HG02981 (cell line): ENCODE results near the gene IFNL2.
"Not testable (repeated sequence)": the region's sequence is repeated elsewhere in the genome, so short reads cannot be mapped to it uniquely, and the experiment has no call there.

Source experiments
- ATAC-seq: cut with Tn5 transposase; IDR thresholded peaks from one replicate; pipeline ENCODE4 v1.9.1; 2021; ENCODE audit warnings: mild to moderate bottlenecking, moderate library complexity; ENCODE audit not compliant: unreplicated experiment

Gene IFNL2

DNA sequence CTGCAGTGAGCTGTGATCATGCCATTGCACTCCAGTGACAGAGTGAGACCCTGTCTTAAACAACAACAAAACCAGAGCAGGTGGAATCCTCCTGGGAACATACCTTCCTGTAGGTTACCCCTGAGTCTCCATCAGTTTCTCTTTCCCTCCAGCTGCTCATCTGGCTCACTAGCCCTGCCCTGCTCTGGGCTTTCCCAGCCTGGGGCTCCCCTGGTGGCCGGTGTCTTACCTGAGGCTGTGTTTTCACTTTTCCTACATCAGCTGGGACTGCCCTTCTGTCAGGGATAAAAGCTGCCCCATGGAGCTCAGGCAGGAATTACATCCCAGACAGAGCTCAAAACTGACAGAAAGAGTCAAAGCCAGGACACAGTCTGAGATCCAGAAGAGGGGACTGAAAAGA, at the start of gene IFNL2:
TSS of gene IFNL2 (plus strand) at position 312 of the 400 bp plus-strand sequence. CDS start 173 bp downstream, outside the sequence.
- ATAC-seq = not testable (repeated sequence)

DNA sequence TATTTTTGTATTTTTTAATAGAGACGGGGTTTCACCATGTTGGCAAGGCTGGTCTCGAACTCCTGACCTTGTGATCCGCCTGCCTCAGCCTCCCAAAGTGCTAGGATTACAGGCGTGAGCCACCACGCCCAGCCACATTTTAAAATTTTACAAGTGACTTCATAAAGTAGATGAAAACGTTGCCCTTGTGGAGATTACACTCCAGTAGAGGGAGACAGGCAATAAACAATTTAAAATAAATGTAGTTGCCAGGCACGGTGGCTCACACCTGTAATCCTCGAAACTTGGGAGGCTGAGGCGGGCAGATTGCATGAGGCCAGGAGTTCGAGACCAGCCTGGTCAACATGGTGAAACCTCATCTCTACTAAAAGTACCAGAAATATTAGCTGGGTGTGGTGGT, 49.1 kb upstream of the IFNL2 start:
- not testable (repeated sequence) for ATAC-seq

DNA sequence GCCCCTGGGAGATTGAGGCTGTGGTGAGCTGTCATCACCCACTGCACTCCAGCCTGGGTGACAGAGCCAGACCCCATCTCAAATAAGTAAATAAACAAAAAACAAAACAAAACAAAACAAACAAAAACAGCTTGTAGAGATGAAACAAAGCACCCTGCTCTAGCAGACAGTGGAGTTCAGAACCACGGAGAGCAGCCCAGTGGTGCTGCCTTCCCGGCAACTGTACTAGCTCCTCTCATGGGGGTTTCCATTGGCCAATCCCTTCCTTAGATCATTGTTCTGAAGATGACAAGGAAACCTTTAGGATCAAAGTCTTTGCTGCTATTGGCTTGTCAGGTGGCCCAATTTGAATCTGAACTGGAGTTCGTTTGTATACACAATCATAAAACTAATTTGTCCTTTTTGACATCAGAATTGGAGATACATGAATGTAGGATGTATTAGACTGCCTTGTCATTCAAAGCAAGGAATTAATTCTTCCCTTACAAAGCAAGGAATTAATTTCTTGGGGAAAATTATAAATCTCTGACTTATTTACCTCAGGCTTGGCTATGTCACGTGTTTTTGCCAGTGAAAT, 44.4 kb upstream of the IFNL2 start:
- no peak for ATAC-seq

DNA sequence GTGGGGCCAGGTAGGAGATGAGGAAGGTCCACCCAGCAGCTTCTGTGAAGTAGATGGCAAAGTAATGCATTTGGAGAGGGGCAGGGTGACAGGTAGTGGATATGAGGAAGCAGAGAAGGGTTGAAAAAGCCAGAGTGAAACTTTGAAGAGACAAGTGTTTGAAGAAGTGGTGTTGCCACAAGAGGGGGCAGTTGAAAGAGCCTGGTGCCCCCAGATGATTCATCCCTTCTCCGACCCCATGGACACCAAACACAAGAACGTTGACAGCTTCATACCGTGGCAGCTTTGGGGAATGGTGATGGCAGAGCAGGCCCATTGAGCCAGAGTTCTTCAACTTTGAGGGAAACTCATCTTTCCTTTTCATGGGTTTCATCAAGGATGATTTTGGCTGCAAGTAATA, 43.3 kb upstream of the IFNL2 start:
- no peak for ATAC-seq

DNA sequence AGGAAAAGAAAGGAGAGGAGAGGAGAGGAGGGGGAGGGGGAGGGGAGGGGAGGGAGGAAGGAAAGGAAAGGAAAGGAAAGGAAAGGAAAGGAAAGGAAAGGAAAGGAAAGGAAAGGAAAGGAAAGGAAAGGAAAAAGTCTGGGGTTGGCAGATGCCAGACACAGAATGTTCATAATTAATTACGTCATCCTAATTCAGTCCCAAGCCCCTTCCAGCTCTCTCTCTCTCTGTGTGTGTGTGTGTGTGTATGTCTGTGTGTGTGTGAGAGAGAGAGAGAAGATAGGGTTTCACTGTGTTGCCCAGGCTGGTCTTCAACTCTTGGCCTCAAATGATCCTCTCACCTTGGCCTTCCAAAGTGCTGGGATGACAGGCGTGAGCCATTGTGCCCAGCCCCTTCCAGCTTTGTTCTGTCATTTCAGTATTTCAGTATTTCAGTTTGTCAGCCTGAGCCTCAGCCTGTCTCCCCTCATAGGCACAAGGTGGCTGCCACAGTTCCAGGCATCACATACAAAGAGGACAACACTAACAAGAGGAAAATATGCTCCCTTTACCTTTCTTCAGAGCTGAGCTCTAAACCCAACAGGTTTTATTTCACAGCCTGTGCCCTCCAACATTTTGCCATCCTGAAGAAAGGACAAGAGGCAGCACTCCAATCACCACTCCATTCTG, 38.0 kb upstream of the IFNL2 start:
- ATAC-seq = no peak

DNA sequence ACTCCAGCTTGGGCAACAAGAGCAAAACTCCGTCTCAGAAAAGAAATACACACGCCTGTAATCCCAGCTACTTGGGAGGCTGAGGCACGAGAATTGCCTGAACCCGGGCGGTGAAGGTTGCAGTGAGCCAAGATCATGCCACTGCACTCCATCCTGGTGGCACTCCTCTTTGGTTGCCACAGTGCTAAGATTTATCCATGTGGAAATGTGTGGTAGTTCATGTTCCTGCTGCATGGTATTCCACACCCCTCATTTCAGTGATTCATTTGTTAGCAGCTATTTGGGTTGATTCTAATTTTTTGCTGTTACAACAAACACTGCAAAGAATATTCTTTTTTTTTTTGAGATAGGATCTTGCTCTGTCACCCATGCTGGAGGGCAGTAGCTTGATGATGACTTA, 35.5 kb upstream of the IFNL2 start:
- no peak for ATAC-seq

DNA sequence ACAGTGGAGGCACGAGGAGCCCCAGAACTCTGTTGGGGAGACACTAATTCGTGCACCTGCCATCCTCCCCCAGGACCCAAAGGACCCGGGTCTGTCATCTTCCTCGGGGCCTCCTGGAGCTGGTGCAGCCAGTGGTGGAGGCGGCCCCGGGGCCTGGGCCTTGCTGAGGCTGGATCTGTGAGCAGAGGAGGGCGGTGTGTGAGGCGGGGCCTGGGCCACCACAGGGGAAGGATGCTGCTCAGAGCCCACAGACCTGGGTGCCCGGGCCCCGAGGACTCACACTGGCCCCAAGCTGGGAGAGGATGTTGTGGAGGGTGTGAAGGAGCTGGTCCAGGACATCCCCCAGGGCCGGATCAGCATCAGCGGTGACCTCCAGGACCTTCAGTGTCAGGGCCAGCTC, 31.7 kb upstream of the IFNL2 start:
- ATAC-seq = no peak

DNA sequence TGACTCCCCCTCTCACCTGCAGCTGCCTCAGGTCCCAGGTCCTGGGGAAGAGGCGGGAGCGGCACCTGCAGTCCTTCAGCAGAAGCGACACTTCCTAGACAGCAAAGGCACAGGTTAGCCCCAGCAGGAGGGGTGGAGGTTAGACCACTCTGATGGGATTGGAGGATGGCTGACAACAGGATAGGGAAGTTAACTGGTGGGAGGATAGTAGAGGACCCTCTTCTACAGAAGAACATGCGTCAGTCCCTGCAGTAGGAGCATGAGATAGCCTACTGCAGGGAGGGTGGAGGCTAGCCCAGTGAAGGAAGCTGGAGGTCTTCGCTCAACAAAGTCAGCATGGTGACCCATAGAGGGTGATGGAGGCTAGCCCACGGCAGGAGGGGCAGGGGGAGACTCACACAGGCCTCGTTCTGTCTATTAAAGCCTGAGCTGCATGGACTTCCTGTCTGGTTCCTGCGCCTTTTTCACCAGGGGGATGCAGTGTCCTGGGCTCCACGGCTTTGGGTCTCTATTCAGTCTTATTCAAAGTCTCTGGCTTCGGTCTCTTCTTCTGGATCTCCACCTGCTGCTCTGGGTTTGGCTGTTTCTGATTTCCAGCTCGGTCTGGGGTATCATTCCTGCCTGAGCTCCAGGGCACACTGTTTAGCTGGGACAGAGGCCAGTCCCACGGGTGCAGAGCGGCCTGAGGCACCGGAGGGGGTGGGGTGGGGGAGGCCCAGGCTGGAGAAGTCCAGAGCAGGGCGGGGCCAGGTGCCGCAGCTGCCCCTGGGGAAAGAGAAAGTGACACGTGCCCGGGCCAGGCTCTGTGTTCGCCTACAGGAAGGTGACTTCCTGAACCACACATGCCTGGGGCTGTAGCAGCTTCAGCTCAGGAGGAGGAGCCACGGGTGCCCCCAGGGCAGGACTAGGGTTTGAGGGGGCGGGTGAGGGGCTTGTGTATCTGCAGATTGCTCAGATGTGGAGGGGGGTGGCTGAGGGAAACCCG, 30.7 kb upstream of the IFNL2 start:
- no peak for ATAC-seq

DNA sequence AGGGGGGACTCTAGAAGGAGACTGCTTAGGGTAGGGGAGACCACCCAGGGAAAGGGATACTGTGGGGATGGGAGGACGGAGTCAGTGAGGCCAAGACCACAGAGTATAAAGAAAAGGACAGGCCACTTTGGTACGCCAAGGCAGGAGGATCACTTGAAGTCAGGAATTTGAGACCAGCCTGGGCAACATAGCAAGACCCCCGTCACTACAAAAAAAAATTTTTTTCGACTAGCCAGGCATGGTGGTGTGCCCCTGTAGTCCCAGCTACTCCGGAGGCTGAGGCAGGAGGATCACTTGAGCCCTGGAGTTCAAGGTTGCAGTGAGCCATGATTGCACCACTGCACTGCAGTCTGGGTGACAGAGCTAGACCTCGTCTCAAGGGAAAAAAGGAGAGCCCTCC, 30.0 kb upstream of the IFNL2 start:
- no peak for ATAC-seq

DNA sequence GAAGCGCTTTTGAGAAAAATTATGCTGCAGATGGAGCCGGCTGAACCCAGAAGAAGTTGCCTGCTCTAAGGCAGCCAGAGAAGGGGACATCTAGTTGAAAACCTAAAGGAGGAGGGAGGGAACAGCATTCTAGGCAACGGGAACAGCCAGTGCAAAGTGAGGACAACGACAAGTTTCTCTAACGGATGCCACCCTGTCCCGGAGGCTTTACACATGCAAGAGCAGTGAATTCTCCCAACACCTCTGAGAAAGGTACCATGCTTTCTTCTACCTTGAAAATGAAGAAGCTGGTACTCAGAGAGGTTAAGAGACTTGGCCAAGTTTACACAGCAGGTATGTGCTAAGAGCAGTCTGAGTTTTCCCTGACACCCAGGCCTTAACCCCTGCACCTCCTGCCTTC, 29.3 kb upstream of the IFNL2 start:
- ATAC-seq = no peak

DNA sequence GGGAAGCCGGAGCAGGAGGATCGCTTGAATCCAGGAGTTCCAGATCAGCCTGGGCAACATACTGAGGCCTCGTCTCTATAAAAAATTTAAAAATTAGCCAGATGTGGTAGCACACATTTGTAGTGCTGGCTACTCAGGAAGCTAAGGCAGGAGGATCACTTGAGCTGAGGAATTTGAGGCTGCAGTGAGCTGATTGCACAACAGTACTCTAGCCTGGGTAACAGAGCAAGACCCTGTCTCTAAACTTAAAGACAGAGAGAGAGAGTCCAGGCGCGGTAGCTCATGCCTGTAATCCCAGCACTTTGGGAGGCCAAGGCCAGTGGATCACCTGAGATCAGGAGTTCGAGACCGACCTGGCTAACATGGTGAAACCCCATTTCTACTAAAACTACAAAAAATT, 27.8 kb upstream of the IFNL2 start:
- no peak for ATAC-seq

DNA sequence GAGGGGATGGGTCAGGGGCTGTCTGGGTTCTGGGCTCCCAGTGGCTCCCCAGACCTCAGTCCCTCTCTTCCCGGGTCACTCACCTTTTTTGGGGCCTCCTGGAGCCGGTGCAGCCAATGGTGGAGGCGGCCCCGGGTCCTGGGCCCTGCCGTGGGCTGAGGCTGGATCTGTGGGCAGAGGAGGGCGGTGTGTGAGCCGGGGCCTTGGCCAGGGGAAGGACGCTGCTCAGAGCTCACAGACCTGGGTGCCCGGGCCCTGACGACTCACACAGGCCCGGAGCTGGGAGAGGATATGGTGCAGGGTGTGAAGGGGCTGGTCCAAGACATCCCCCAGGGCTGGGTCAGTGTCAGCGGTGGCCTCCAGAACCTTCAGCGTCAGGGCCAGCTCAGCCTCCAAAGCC, 24.5 kb upstream of the IFNL2 start:
- not testable (repeated sequence) for ATAC-seq

DNA sequence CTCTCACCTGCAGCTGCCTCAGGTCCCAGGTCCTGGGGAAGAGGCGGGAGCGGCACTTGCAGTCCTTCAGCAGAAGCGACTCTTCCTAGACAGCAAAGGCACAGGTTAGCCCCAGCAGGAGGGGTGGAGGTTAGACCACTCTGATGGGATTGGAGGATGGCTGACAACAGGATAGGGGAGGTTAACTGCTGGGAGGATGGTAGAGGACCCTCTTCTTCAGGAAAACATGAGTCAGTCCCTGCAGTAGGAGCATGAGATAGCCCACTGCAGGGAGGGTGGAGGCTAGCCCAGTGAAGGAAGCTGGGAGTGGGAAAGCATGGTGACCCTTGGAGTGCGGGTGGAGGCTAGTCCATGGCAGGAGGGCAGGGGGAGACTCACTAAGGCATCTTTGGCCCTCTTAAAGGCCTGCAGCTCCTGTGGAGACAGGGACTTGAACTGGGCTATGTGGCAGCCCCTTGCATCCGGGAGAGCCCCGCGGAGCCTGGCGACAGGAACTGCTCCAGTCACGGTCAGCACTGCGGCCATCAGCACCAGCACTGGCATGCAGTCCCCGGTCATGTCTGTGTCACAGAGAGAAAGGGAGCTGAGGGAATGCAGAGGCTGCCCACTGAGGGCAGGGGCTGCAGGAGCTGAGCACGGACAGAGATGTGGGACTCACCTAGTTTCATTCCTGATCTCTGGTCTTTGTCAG, 23.6 kb upstream of the IFNL2 start, which contains the start of gene IFNL3:
TSS of gene IFNL3 (minus strand) at position 597 of the 691 bp plus-strand sequence. CDS start at position 558, 39 bp downstream.
- not testable (repeated sequence) for ATAC-seq

DNA sequence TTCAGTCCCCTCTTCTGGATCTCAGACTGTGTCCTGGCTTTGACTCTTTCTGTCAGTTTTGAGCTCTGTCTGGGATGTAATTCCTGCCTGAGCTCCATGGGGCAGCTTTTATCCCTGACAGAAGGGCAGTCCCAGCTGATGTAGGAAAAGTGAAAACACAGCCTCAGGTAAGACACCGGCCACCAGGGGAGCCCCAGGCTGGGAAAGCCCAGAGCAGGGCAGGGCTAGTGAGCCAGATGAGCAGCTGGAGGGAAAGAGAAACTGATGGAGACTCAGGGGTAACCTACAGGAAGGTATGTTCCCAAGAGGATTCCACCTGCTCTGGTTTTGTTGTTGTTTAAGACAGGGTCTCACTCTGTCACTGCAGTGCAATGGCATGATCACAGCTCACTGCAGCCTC, 23.0 kb upstream of the IFNL2 start:
- not testable (repeated sequence) for ATAC-seq

DNA sequence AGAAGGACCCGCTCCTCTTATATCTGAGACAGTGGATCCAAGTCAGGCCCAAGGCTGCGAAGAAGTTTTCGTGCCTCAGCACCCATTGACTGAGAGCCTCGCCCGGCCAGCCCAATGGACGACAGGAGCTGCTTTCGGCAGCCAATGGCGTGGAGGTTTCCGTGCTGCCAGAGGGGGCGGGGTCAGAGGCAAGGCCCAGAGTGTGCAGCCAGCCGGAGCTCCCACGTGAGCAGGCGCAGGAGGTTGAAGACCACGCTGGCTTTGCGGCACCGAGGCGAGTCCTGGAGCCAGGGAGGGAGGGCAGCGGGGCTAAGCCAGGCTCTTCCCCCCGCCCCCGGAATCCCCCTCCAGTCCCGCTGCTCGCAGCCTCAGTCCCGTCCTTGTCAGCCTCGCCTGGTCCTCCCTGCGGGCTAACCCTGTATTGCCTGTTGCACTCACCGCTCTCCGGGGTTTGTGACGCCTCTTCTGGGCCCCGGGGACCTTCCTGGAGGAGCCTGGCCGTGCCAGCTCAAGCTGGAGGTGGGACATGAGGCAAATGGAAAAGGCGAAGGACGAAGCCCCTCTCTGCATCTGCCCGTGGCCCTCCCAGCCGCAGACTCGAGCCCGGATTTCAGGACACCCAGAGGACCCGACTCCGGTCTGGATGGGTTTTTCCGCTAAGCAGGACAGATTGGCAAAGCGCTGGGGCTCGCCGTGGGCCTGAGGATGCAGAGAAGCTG, 21.1 kb upstream of the IFNL2 start:
- no peak for ATAC-seq

DNA sequence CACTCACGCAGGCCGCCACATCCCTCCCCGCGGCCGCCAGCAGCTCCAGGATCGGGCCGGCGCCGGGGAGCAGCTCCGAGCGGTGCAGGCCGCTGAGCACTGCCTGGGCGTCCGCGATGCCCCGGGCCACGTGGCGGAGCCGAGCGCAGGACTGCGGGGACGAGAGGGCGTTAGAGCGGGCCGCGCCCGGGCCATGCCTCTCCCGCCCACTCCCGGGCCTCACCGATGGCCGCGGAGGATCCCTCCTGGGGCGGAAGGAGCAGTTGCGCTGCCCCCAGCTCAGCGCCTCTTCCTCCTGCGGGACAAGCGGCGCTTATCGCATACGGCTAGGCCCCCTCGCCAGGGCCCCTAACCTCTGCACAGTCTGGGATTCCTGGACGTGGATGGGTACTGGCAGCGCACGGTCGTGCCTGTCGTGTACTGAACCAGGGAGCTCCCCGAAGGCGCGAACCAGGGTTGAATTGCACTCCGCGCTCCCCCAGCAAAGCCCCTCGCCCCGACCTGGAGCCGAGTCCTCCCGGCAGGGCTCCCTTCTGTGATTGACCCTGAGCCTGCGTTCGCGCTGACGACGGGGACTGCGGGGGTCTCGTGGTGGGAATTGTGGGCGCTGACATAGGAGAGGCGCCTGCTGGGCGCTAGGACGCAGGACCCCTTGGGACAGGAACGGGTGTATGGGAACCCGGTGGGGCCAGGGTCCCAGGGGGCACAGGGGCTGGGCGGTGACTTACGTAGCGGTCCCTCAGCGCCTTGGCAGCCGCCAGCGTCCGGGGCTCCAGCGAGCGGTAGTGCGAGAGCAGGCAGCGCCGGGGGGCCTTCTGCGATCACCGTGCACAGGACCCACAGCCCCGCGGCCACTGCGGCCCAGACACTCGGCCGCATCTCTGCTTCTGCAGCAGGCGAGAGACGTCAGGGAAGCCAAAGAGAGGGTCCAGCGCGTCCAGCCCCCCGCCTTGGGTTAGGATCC, 20.2 kb upstream of the IFNL2 start:
- no peak for ATAC-seq

DNA sequence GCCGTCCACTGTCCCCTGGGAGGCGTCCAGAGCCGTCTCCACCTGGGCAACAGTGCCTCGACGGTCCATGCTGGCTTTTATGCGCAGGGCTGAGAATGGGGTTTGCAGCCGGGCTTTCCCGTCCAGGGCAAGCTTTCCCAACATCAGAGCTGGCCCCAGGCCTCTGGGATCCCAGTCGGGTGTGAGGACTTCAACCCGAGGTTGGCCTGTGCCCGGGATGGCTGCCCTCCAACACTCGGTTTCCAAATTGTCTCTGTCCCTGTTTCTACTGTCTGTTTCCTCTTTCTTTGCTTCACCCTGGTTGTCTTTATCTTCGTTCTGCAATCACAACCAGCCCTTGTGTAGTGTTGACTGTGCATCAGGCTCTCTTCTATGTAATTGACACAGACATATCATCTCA, 19.4 kb upstream of the IFNL2 start, which contains the start of gene IFNL4:
TSS of gene IFNL4 (minus strand) at position 51 of the 400 bp plus-strand sequence.
- no peak for ATAC-seq

DNA sequence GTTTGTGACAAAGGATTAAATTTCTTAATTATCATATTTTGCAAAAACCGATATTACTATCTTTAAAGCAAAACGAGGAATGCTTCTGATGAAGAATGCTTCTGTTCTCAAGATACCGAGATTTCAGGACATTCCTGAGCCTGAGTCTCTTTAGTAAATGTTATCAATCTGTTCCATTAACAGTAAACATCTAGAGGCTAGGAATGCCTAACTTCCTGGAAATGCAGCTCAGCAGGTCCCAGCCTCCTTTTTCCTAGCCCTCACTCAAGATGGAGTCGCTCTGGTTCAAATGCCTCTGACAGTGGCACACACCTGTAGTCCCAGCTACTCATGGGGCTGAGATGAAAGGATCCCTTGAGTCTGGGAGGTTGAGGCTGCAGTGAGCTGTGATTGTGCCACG, 17.1 kb upstream of the IFNL2 start:
- no peak for ATAC-seq

DNA sequence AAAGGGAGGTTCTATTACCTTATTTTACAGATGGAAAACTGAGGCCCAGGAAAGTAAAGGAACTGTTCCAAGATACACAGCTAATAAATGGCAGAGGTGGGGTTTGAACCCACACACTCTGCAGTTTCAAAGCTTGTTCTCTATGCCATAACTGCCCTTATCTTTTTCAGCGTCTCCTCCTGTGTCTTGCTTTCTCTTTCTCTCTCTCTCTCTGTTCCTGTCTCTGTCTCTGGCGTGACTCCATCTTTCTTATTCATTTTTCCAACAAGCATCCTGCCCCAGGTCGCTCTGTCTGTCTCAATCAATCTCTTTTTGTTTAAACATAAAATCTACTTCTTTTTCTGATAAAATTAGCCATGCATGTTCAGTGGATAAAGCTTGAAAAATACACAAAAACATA, 16.4 kb upstream of the IFNL2 start:
- ATAC-seq = no peak
